ENCODE results near the gene MAPKBP1.

Gene MAPKBP1

GRCh38 chr15:41810651-41811431, 36.6 kb downstream of the MAPKBP1 start:
- H3K36me3 ChIP-seq (ENCODE audit: control insufficient read depth, low read depth, low read length): no peaks in the 10 kb centered on the region
- no peaks in the 10 kb centered on the region for H3K4me1 ChIP-seq (ENCODE audit: control insufficient read depth, low read depth, low read length)
- no peak overlapping the region for H3K9ac ChIP-seq (ENCODE audit: low read length)
- H3K9me3 ChIP-seq (ENCODE audit: control insufficient read depth, low read depth, low read length): no peaks in the 10 kb centered on the region
- H3K27me3 ChIP-seq (ENCODE audit: control insufficient read depth, insufficient read depth, low read length): no peaks in the 10 kb centered on the region
- no peak overlapping the region for H3K4me3 ChIP-seq (ENCODE audit: low read length)
- no peak overlapping the region for H3K27ac ChIP-seq (ENCODE audit: low read length)

- Histone ChIP-seq H3K4me1 (ENCODE audit: control insufficient read depth, low read depth, low read length) (no peaks in the 10 kb centered on the region), H3K36me3 (ENCODE audit: control insufficient read depth, low read depth, low read length) (no peaks in the 10 kb centered on the region), H3K4me3 (ENCODE audit: low read length) (no peak overlapping the region)
These were observed 37.3 kb downstream of the MAPKBP1 start for GRCh38 chr15:41811432-41812195.

GRCh38 chr15:41812820-41813375, 38.6 kb downstream of the MAPKBP1 start:
- no peak overlapping the region for H3K9ac ChIP-seq (ENCODE audit: low read length)
- H3K9me3 ChIP-seq (ENCODE audit: control insufficient read depth, low read depth, low read length): no peaks in the 10 kb centered on the region
- no peaks in the 10 kb centered on the region for H3K4me1 ChIP-seq (ENCODE audit: control insufficient read depth, low read depth, low read length)
- H3K27ac ChIP-seq (ENCODE audit: low read length): no peak overlapping the region
- peaks cover 4% of the 10 kb centered on the region for H3K36me3 ChIP-seq (ENCODE audit: control insufficient read depth, low read depth, low read length)
- H3K4me3 ChIP-seq (ENCODE audit: low read length): no peak overlapping the region
- no peaks in the 10 kb centered on the region for H3K27me3 ChIP-seq (ENCODE audit: control insufficient read depth, insufficient read depth, low read length)

More at GRCh38 chr15:41811432-41812195, 37.3 kb downstream of the MAPKBP1 start:
- Histone ChIP-seq H3K9ac (ENCODE audit: low read length) (no peak overlapping the region), H3K27me3 (ENCODE audit: control insufficient read depth, insufficient read depth, low read length) (no peaks in the 10 kb centered on the region), H3K9me3 (ENCODE audit: control insufficient read depth, low read depth, low read length) (no peaks in the 10 kb centered on the region), H3K27ac (ENCODE audit: low read length) (no peak overlapping the region)

DNA sequence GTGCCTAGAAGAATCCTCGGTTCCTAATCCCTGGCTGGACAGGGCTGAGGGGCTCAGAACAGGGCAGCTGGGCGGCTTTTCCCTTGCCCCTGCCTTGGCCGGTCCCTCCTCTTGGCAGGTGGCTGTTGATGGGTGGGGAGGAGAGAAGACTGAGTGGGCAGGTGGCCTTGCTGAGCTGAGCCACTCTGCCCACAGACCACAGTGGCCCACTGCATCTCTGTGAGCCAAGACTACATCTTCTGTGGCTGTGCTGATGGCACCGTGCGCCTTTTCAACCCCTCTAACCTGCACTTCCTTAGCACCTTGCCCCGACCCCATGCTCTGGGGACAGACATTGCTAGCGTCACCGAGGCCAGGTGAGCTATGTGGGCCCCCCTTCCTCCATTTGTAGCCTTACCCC, 39.1 kb downstream of the MAPKBP1 start:
- Histone ChIP-seq H3K9me3 (ENCODE audit: control insufficient read depth, low read depth, low read length) (no peaks in the 10 kb centered on the region), H3K27me3 (ENCODE audit: control insufficient read depth, insufficient read depth, low read length) (no peaks in the 10 kb centered on the region), H3K4me1 (ENCODE audit: control insufficient read depth, low read depth, low read length) (no peaks in the 10 kb centered on the region), H3K9ac (ENCODE audit: low read length) (no peak overlapping the region), H3K27ac (ENCODE audit: low read length) (no peak overlapping the region), H3K36me3 (ENCODE audit: control insufficient read depth, low read depth, low read length) (peaks cover 7% of the 10 kb centered on the region), H3K4me3 (ENCODE audit: low read length) (no peak overlapping the region)

DNA sequence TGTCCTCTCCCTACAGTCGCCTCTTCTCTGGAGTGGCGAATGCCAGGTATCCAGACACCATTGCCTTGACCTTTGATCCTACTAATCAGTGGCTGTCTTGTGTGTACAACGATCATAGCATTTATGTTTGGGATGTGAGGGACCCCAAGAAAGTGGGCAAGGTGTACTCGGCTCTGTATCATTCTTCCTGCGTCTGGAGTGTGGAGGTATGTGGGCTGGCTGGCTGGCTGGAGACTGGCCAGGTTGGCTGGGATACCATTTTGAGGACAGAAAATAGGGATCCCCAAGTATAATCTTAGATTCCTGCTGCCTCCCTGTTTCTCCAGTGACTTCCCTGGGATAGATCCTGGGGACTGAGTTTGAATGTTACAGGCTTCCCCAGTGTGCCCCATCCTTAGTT, 40.2 kb downstream of the MAPKBP1 start:
- H3K4me1 ChIP-seq (ENCODE audit: control insufficient read depth, low read depth, low read length): no peaks in the 10 kb centered on the region
- H3K9ac ChIP-seq (ENCODE audit: low read length): no peak overlapping the region
- H3K4me3 ChIP-seq (ENCODE audit: low read length): no peak overlapping the region
- H3K27ac ChIP-seq (ENCODE audit: low read length): no peak overlapping the region
- H3K27me3 ChIP-seq (ENCODE audit: control insufficient read depth, insufficient read depth, low read length): no peaks in the 10 kb centered on the region
- peaks cover 7% of the 10 kb centered on the region for H3K36me3 ChIP-seq (ENCODE audit: control insufficient read depth, low read depth, low read length)
- H3K9me3 ChIP-seq (ENCODE audit: control insufficient read depth, low read depth, low read length): no peaks in the 10 kb centered on the region

- no peaks in the 10 kb centered on the region for H3K4me1 ChIP-seq (ENCODE audit: control insufficient read depth, low read depth, low read length)
- H3K36me3 ChIP-seq (ENCODE audit: control insufficient read depth, low read depth, low read length): peaks cover 7% of the 10 kb centered on the region
These were observed 42.5 kb downstream of the MAPKBP1 start for GRCh38 chr15:41816788-41817187.

GRCh38 chr15:41817327-41817726, 43.0 kb downstream of the MAPKBP1 start:
- Histone ChIP-seq H3K4me1 (ENCODE audit: control insufficient read depth, low read depth, low read length) (no peaks in the 10 kb centered on the region), H3K4me3 (ENCODE audit: low read length) (no peak overlapping the region), H3K27me3 (ENCODE audit: control insufficient read depth, insufficient read depth, low read length) (no peaks in the 10 kb centered on the region), H3K36me3 (ENCODE audit: control insufficient read depth, low read depth, low read length) (peaks cover 7% of the 10 kb centered on the region), H3K27ac (ENCODE audit: low read length) (no peak overlapping the region), H3K9ac (ENCODE audit: low read length) (no peak overlapping the region), H3K9me3 (ENCODE audit: control insufficient read depth, low read depth, low read length) (no peaks in the 10 kb centered on the region)

More at GRCh38 chr15:41816788-41817187, 42.5 kb downstream of the MAPKBP1 start:
- Histone ChIP-seq H3K4me3 (ENCODE audit: low read length) (no peak overlapping the region), H3K27me3 (ENCODE audit: control insufficient read depth, insufficient read depth, low read length) (no peaks in the 10 kb centered on the region), H3K27ac (ENCODE audit: low read length) (no peak overlapping the region), H3K9ac (ENCODE audit: low read length) (no peak overlapping the region), H3K9me3 (ENCODE audit: control insufficient read depth, low read depth, low read length) (no peaks in the 10 kb centered on the region)

DNA sequence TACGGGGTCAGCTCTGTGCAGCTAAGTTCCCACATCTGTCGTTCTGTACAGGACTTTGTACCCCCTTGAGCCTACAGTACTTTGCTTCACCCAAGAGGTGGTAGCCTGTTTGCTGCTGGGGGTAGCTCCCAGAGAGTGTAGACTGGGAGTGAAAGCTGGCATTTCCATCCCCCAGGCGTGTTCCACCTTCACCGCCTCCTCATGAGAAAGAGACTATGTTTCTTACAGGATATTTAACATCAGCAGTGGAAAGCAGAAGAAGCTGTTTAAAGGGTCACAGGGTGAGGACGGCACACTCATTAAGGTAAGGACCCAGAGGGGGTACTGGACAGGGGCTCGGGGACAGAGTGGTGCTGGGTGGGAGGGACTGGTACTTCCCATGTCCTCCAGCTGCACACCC, 43.5 kb downstream of the MAPKBP1 start:
- peaks cover 7% of the 10 kb centered on the region for H3K36me3 ChIP-seq (ENCODE audit: control insufficient read depth, low read depth, low read length)
- H3K4me1 ChIP-seq (ENCODE audit: control insufficient read depth, low read depth, low read length): no peaks in the 10 kb centered on the region
- H3K4me3 ChIP-seq (ENCODE audit: low read length): no peak overlapping the region
- no peak overlapping the region for H3K27ac ChIP-seq (ENCODE audit: low read length)
- no peak overlapping the region for H3K9ac ChIP-seq (ENCODE audit: low read length)
- no peaks in the 10 kb centered on the region for H3K9me3 ChIP-seq (ENCODE audit: control insufficient read depth, low read depth, low read length)
- H3K27me3 ChIP-seq (ENCODE audit: control insufficient read depth, insufficient read depth, low read length): no peaks in the 10 kb centered on the region

- Histone ChIP-seq H3K27me3 (ENCODE audit: control insufficient read depth, insufficient read depth, low read length) (no peaks in the 10 kb centered on the region), H3K27ac (ENCODE audit: low read length) (no peak overlapping the region), H3K4me3 (ENCODE audit: low read length) (no peak overlapping the region), H3K36me3 (ENCODE audit: control insufficient read depth, low read depth, low read length) (peaks cover 7% of the 10 kb centered on the region), H3K9ac (ENCODE audit: low read length) (no peak overlapping the region), H3K4me1 (ENCODE audit: control insufficient read depth, low read depth, low read length) (no peaks in the 10 kb centered on the region), H3K9me3 (ENCODE audit: control insufficient read depth, low read depth, low read length) (no peaks in the 10 kb centered on the region)
These were observed 45.3 kb downstream of the MAPKBP1 start for GRCh38 chr15:41819455-41820050.

DNA sequence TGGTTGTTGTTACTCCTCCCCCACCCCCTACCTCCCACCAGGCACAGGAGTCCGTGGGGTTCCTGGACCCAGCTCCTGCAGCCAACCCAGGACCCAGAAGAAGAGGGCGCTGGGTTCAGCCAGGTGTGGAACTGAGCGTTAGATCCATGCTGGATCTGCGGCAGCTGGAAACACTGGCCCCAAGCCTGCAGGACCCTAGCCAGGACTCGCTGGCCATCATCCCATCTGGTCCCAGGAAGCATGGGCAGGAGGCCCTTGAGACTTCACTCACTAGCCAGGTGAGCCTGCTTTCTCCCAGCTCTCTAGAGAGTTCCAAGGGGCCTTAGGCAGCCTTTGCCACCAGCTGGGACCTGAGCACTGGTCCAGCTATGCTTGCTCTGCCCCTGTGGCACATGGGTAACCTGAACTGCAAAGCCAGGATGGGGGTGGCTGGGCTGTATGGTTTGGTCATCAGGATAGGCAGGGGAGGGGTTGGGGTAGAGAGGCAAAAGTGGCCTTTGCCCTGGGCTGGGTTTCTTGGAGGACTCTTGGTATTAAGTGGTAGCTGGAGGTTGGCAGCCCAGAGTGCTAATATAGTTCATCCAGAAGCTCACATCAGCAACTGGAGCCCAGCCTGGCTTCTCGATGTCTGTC, 46.6 kb downstream of the MAPKBP1 start:
- peaks cover 7% of the 10 kb centered on the region for H3K36me3 ChIP-seq (ENCODE audit: control insufficient read depth, low read depth, low read length)
- no peak overlapping the region for H3K9ac ChIP-seq (ENCODE audit: low read length)

DNA sequence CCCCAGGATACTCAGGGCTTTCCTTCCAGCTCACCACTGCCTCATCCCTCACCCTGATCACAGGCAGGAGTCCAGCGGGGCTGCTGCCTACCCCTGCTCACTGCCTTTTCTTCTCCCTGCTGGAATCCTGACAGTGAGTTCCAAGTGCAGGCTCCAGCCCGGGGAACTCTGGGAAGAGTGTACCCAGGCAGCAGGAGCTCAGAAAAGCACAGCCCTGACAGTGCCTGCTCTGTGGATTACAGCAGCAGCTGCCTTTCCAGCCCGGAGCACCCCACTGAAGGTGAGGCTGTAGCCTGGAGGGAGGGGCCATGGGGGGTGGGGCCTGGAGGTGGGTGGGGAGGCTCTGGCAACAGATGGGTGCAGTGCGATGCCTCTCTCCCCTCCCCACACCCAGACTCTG, 47.5 kb downstream of the MAPKBP1 start:
- H3K9me3 ChIP-seq (ENCODE audit: control insufficient read depth, low read depth, low read length): no peaks in the 10 kb centered on the region
- H3K36me3 ChIP-seq (ENCODE audit: control insufficient read depth, low read depth, low read length): peaks cover 7% of the 10 kb centered on the region
- no peak overlapping the region for H3K4me3 ChIP-seq (ENCODE audit: low read length)
- H3K4me1 ChIP-seq (ENCODE audit: control insufficient read depth, low read depth, low read length): no peaks in the 10 kb centered on the region
- H3K9ac ChIP-seq (ENCODE audit: low read length): no peak overlapping the region
- H3K27ac ChIP-seq (ENCODE audit: low read length): no peak overlapping the region
- no peaks in the 10 kb centered on the region for H3K27me3 ChIP-seq (ENCODE audit: control insufficient read depth, insufficient read depth, low read length)

More for the DNA sequence above, 46.6 kb downstream of the MAPKBP1 start:
- Histone ChIP-seq H3K4me1 (ENCODE audit: control insufficient read depth, low read depth, low read length) (no peaks in the 10 kb centered on the region), H3K4me3 (ENCODE audit: low read length) (no peak overlapping the region), H3K27me3 (ENCODE audit: control insufficient read depth, insufficient read depth, low read length) (no peaks in the 10 kb centered on the region), H3K9me3 (ENCODE audit: control insufficient read depth, low read depth, low read length) (no peaks in the 10 kb centered on the region), H3K27ac (ENCODE audit: low read length) (no peak overlapping the region)
